Endothelial cell of coronary artery (primary cell): ENCODE measurements around the gene FUS. TPM values are rescaled to one million over a fixed set of nuclear protein-coding genes. Genes with fewer than 3 reads are reported as not detected.

Experiments
- total RNA-seq: library from RNA; depleted of rRNA; stranded (reverse); fragments of >200 nt; gene quantifications from 2 replicates; pipeline ENCODE4 v1.2.3, GENCODE V29; 2014

Gene FUS
- 39.0 and 44.7 TPM in 2 replicates for total RNA-seq

GRCh38 chr16:31179747-31180459, at the start of gene FUS:
TSS of gene FUS (plus strand) at chr16:31180139. CDS start at chr16:31180215, 76 bp downstream.

GRCh38 chr16:31135535-31136286, 44.2 kb upstream of the FUS start, which contains the start of gene PRSS8:
TSS of gene PRSS8 (minus strand) at chr16:31135727. CDS start at chr16:31135498, 229 bp downstream.

GRCh38 chr16:31149894-31150890, 29.7 kb upstream of the FUS start, which contains the start of gene PRSS36:
TSS of gene PRSS36 (minus strand) at chr16:31150066. CDS start at chr16:31150035, 31 bp downstream.

DNA sequence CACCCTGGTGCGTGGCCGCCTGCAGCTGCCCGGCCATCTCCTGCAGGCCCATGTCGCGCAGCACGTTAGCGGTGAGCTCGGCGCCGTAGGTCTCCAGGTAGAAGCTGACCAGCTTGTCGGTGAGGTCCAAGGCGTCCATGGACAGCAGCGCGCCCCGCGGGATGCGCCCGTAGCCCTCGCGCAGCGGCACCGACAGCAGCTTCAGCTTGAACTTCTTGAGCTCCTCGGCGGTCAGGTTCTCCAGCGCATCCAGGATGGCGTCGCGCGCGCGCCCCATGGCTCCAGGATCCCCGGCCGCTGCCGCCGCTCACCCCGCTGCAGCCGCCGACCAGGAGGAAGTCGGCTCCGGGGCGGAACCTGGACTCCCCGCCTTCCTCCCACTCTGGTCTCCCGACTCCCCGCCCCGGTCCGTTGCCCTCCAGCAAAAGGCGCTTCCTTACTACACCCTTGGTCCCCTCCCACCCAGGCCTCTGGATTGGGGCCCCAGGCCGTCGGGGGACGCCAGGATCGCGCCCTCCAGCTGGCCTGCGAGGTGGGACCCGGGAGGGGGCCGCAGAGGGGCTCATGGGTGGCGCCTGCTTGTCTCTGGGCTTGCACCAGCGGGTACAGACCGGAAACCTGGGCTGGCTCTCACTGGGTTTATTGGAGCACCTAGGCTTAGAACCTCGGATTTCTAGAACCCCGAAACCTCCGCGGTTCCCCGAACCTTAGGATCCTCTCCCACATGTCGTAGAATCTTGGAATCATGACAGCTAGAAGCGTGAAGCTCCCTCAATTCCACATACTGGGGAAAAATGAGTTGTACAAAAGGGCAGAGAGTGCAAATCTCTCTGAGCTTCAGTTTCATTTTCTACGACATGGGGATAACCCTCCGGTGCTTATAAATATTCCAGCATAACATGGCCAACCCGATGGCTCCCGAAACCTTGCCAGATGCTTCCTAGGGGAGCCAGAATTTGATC, 22.8 kb downstream of the FUS start, which contains the start of gene PYCARD:
Gene PYCARD (minus strand): TSS at position 347 of the 962 bp plus-strand sequence. CDS start 70 bp downstream, at position 277.

DNA sequence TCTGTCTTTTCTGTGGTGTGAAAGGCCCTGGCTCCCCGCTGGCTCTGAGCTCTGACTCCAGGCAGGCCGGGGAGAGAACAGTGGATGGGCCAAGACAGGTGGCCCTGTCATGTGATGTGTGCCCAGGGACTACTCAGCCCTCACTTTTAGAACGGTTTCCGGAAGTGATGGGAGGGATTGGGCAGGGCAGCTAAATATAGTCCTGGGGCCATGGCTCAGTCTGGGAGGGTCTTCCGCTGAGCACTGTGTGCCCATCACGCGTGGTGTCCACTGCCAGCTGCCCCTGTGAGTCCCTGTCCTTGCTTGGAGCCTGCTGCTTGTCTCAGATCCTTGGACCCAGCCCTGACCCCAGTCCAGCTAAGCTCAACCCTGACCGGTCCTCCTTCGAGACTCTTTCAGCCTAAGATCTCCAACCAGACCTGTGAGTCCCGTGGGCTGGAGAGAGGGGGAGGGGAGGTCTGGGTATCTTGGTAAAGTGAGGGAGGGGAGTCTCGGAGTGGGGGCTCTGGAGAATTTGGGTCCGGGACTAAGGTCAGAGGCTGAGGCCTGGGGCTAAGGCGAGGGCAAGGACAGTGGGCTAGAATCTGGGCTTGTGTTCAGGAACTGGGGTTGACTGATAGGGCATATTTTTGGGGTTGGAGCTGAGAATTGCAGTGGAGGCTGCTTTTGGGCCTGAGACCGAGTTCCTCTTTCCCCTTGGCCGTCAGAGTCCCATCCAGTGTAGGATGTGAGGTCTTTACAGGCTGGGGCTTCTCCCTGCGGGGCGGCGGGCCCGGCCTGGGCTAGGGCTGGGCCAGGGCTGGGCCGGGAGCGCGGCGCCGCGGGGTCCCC, 34.2 kb downstream of the FUS start, which contains the start of gene TRIM72:
Gene TRIM72 (plus strand): TSS at position 243 of the 831 bp plus-strand sequence. CDS start 620 bp downstream, outside the sequence.

DNA sequence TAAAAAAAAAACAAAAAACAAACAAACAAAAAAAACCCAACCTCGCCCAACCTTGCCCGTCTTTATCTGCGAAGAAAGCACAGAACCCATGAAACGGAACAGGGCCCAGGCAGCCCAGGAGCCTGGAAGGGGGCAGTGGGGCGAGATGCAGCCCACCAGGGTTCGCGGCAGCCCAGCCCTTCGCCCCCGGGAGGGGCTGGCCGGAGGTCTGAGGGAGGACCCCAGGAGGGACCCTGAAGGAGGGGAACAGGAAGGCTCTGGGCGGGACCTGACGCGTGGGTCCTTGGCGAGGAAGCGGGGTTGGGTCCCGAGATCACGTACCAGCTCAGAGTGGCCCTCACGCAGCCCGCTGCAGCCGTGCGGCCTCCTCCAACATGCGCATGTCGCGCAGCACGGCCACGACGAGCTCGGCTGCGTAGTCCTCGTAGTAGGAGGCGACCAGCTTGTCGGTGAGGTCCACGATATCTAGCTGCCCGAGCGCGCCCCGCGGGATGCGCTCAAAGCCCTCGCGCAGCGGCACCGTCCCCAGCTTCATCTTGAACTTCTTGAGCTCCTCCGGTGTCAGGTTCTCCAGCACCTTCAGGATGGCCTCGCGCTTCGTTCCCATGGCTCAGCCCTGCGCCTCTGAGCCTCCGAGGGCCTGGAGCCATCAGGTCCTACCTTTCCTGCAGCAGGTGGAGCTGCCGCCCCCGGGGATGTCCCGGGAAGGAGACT, 36.6 kb downstream of the FUS start, which contains the start of gene PYDC1:
Gene PYDC1 (minus strand): TSS at position 714 of the 714 bp plus-strand sequence. CDS start 107 bp downstream, at position 607.

Other genes starting within 250 kb of the FUS start
- gene ORAI3, start 231.1 kb upstream of the FUS start, total RNA-seq, result 12.0 and 13.3 TPM in 2 replicates
- 2.2 and 2.6 TPM in 2 replicates for gene SETD1A, start 222.4 kb upstream of the FUS start, total RNA-seq
- 4.1 and 7.4 TPM in 2 replicates for gene HSD3B7, start 194.9 kb upstream of the FUS start, total RNA-seq
- gene STX1B, start 169.5 kb upstream of the FUS start, total RNA-seq, result under 0.01 TPM in 2 replicates
- 28.2 and 30.4 TPM in 2 replicates for gene STX4, start 146.6 kb upstream of the FUS start, total RNA-seq
- 7.3 and 7.6 TPM in 2 replicates for gene ZNF668, start 105.9 kb upstream of the FUS start, total RNA-seq
- gene ZNF646, start 105.7 kb upstream of the FUS start, total RNA-seq, result 9.1 and 14.4 TPM in 2 replicates
- 0.45 and 1.8 TPM in 2 replicates for gene PRSS53, start 91.2 kb upstream of the FUS start, total RNA-seq
- 58.1 and 74.6 TPM in 2 replicates for gene VKORC1, start 85.3 kb upstream of the FUS start, total RNA-seq
- gene BCKDK, start 71.8 kb upstream of the FUS start, total RNA-seq, result 15.0 and 18.7 TPM in 2 replicates
- gene KAT8, start 62.5 kb upstream of the FUS start, total RNA-seq, result 32.3 and 36.2 TPM in 2 replicates
- gene PRSS8, start 44.4 kb upstream of the FUS start, total RNA-seq, result not detected in 2 replicates
- gene PRSS36, start 30.1 kb upstream of the FUS start, total RNA-seq, result 0.09 and 0.27 TPM in 2 replicates
- gene PYCARD, start 22.6 kb downstream of the FUS start, total RNA-seq, result 43.1 and 63.2 TPM in 2 replicates
- not detected in 2 replicates for gene TRIM72, start 34.0 kb downstream of the FUS start, total RNA-seq
- gene PYDC1, start 37.0 kb downstream of the FUS start, total RNA-seq, result not detected in 2 replicates
- gene ITGAM, start 79.8 kb downstream of the FUS start, total RNA-seq, result under 0.01 TPM in 1 of 2 replicates, not detected in the other
- gene ITGAX, start 175.0 kb downstream of the FUS start, total RNA-seq, result 0.38 and 0.81 TPM in 2 replicates
- gene ITGAD, start 213.2 kb downstream of the FUS start, total RNA-seq, result not detected in 2 replicates
- not detected in 2 replicates for gene COX6A2, start 248.2 kb downstream of the FUS start, total RNA-seq